DOHH2 (cell line): ENCODE measurements around the gene MUC5B.

Experiments used
- H3F3A ChIP-seq: fragments of 200-600 bp; sonication (generic), shearing (Covaris generic); 2 replicates; pipeline ENCODE4 v1.6.0; 2016; ENCODE audit warnings: antibody characterized with exemption, mild to moderate bottlenecking; ENCODE audit not compliant: control insufficient read depth, insufficient read depth
- H3K27ac ChIP-seq: fragments of 200-600 bp; sonication (generic); 2 replicates; pipeline ENCODE4 v1.5.1; 2014; ENCODE audit warnings: low read depth, mild to moderate bottlenecking, low read length, moderate library complexity
- H3K27me3 ChIP-seq: fragments of 200-600 bp; sonication (generic); 2 replicates; pipeline ENCODE4 v1.6.1; 2014; ENCODE audit warnings: mild to moderate bottlenecking, low read length, mixed read lengths; ENCODE audit not compliant: control insufficient read depth
- H3K36me3 ChIP-seq: fragments of 200-600 bp; sonication (generic); 2 replicates; pipeline ENCODE4 v1.6.1; 2014; ENCODE audit warnings: mild to moderate bottlenecking, low read length, moderate library complexity, mixed read lengths; ENCODE audit not compliant: control insufficient read depth
- H3K4me1 ChIP-seq: fragments of 200-600 bp; sonication (generic); 2 replicates; pipeline ENCODE4 v1.6.1; 2014; ENCODE audit warnings: mild to moderate bottlenecking, low read length, mixed read lengths; ENCODE audit not compliant: control insufficient read depth
- H3K4me2 ChIP-seq: fragments of 200-600 bp; sonication (generic); 2 replicates; pipeline ENCODE4 v1.6.0; 2014; ENCODE audit warnings: mild to moderate bottlenecking, low read length, moderate library complexity
- H3K4me3 ChIP-seq: fragments of 200-600 bp; sonication (generic); 2 replicates; pipeline ENCODE4 v1.5.1; 2014; ENCODE audit warnings: mild to moderate bottlenecking, low read length, mixed read lengths
- H3K79me2 ChIP-seq: fragments of 200-600 bp; sonication (generic); 2 replicates; pipeline ENCODE4 v1.6.1; 2014; ENCODE audit warnings: mild to moderate bottlenecking, low read length, mixed read lengths; ENCODE audit not compliant: control insufficient read depth
- H3K9me2 ChIP-seq: fragments of 200-600 bp; sonication (generic); replicated peaks from 2 replicates; pipeline ENCODE4 v1.6.1; 2014; ENCODE audit warnings: mild to moderate bottlenecking, low read length, mixed read lengths; ENCODE audit not compliant: control insufficient read depth
- H3K9me3 ChIP-seq: fragments of 200-600 bp; sonication (generic); 2 replicates; pipeline ENCODE4 v1.6.1; 2014; ENCODE audit warnings: antibody characterized with exemption, low read length, mixed read lengths; ENCODE audit not compliant: control insufficient read depth, insufficient read depth
- H4K20me1 ChIP-seq: fragments of 200-600 bp; sonication (generic); 2 replicates; pipeline ENCODE4 v1.6.0; 2014; ENCODE audit warnings: low read depth, mild to moderate bottlenecking, antibody characterized with exemption, low read length, moderate library complexity; ENCODE audit not compliant: control insufficient read depth, insufficient read depth
- EZH2phosphoT487 ChIP-seq: fragments of 200-600 bp; sonication (generic); IDR thresholded peaks from 2 replicates; pipeline ENCODE4 v1.6.1; 2017; ENCODE audit warnings: borderline replicate concordance, mild to moderate bottlenecking, antibody characterized with exemption, low read length, moderate library complexity, mixed read lengths
- TF ChIP-seq, protein P1 (sequence below): fragments of 200-600 bp; sonication (generic); IDR thresholded peaks from one replicate; pipeline ENCODE4 v1.5.1; 2014; ENCODE audit warnings: antibody characterized with exemption, mild to moderate bottlenecking, low read depth, low read length; ENCODE audit not compliant: poor library complexity, severe bottlenecking

MUC5B gene

DNA sequence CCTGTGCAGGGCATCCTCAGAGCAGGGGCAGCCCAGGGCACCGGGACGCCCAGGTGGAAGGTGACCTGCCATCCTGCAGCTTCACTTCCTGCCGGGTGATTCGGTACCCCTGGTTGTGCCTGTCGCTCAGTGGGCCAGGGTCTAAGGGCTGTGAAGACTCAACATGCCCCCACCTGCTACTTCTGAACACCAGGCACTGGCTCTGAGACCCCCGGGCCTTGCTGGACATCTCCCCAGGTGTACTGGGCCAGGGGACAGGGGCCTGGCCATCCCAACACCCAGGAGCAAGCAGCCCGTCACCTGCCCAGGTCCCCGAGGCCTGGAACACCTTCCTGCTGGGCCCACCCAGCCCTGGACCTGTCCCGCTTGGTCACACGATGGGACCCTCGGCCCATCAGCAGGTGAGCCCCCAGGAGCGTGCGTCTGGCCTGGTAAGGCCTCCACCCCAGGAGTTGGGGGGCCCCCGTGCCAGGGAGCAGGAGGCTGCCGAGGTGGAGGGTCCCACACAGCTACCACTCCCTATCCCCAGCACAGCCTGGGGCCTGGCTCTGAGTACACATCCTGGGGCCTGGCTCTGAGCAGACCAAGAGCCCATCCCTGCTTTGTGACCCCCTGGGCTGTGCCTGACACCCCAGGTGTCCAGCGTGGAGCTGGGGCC, 3.9 kb upstream of the MUC5B start:
- Histone ChIP-seq H3K27me3 (no peaks in the 10 kb centered on the region), H3K9me3 (no peaks in the 10 kb centered on the region), H3K4me1 (no peaks in the 10 kb centered on the region), H3K27ac (no peak overlapping the region), H3K4me3 (no peak overlapping the region), H3K9me2 (no peaks in the 10 kb centered on the region), H4K20me1 (no peaks in the 10 kb centered on the region), H3K36me3 (no peaks in the 10 kb centered on the region), H3K4me2 (no peak overlapping the region), H3F3A (no peaks in the 10 kb centered on the region), H3K79me2 (no peaks in the 10 kb centered on the region)
- TF ChIP-seq, protein P1, sequence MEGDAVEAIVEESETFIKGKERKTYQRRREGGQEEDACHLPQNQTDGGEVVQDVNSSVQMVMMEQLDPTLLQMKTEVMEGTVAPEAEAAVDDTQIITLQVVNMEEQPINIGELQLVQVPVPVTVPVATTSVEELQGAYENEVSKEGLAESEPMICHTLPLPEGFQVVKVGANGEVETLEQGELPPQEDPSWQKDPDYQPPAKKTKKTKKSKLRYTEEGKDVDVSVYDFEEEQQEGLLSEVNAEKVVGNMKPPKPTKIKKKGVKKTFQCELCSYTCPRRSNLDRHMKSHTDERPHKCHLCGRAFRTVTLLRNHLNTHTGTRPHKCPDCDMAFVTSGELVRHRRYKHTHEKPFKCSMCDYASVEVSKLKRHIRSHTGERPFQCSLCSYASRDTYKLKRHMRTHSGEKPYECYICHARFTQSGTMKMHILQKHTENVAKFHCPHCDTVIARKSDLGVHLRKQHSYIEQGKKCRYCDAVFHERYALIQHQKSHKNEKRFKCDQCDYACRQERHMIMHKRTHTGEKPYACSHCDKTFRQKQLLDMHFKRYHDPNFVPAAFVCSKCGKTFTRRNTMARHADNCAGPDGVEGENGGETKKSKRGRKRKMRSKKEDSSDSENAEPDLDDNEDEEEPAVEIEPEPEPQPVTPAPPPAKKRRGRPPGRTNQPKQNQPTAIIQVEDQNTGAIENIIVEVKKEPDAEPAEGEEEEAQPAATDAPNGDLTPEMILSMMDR: no peak
- TF ChIP-seq EZH2phosphoT487: no peak

DNA sequence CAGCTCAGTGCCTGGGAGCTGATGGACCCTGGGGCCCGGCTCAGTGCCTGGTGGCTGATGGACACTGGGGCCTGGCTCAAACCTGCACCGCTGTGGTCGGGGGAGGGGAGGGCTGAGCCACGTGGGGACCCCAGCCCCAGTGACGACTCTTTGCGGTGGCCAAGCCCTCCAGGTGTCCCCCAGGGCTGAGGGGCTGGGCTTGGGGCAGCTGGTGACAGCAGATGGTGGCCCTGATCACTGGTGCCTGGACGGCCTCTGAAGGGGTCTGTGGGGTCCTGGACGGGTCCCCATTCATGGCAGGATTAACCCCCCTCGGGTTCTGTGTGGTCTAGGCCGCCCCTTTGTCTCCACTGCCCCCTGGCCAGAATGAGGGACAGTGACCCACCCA, 3.4 kb upstream of the MUC5B start:
- no peak overlapping the region for H3K4me3 ChIP-seq
- no peaks in the 10 kb centered on the region for H3K27me3 ChIP-seq
- H3K9me2 ChIP-seq: no peaks in the 10 kb centered on the region
- TF ChIP-seq, protein P1: no peak
- no peak for TF ChIP-seq EZH2phosphoT487
- no peaks in the 10 kb centered on the region for H3K4me1 ChIP-seq
- H3K4me2 ChIP-seq: no peak overlapping the region
- H3F3A ChIP-seq: no peaks in the 10 kb centered on the region
- no peaks in the 10 kb centered on the region for H3K79me2 ChIP-seq
- no peak overlapping the region for H3K27ac ChIP-seq
- no peaks in the 10 kb centered on the region for H3K36me3 ChIP-seq
- no peaks in the 10 kb centered on the region for H4K20me1 ChIP-seq
- no peaks in the 10 kb centered on the region for H3K9me3 ChIP-seq

DNA sequence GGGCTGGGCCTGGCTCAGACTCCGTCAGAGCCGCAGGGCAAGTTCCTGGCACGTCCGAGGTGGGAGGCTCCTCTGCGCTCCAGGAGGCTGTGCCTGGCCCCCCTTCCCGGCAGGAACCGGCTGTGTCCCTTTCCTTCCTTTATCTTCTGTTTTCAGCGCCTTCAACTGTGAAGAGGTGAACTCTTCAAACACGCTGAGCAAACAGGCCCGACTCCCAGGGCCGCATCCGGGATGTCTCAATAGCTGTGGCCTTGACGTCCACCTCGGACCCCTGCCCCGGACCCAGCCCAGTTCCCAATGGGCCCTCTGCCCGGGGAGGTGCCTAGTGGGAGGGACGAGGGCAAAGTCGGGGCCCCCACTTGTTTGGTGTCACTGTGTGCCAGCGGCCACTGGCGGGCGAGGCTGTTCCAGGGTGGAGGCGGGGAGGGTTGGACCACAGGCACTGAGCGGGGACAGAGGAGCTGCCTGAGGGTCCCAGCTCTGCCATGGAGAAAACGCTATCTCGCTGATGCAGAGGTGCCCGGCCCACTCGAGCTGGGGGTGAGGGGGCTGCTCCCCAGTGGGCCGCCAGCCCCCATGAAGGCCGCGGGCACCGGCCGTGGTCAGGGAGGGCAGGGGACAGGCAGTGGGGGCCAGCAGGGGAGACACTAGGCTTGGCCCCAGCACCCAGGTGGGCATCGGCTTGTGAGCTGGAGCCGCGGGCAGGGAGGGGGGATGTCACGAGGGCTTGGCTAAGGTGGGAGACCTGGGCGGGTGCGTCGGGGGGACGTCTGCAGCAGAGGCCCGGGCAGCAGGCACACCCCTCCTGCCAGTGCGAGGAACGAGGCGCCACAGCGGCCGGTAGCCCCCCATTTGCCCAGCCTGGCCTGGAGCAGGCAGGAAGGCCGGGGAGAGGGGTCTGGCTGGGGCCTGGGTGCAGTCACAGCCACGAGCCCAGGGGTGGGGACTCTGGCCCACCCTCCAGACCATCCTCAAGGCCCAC, 2.7 kb upstream of the MUC5B start:
- Histone ChIP-seq H3K4me1 (no peaks in the 10 kb centered on the region), H3K79me2 (no peaks in the 10 kb centered on the region), H3F3A (no peaks in the 10 kb centered on the region), H4K20me1 (no peaks in the 10 kb centered on the region), H3K27me3 (no peaks in the 10 kb centered on the region), H3K4me2 (no peak overlapping the region), H3K9me3 (no peaks in the 10 kb centered on the region), H3K4me3 (no peak overlapping the region), H3K9me2 (no peaks in the 10 kb centered on the region), H3K36me3 (no peaks in the 10 kb centered on the region), H3K27ac (no peak overlapping the region)
- TF ChIP-seq EZH2phosphoT487: no peak
- TF ChIP-seq, protein P1: no peak
